NCI-H146 treated with DMSO at 0.1 percent for 48 hours (cell line): ENCODE data around the gene FSIP1.
A peak's percentile ranks its signal among the peaks of the same experiment; 100 is the strongest.

Experiments
- DNase-seq: peaks from one replicate; lab custom pipeline; 2025; ENCODE audit not compliant: unreplicated experiment; lab: John Stamatoyannopoulos, UW

FSIP1 gene

GRCh38 chr15:39721893-39722292 is 60.7 kb downstream of the FSIP1 start:
- no peak for DNase-seq

- no peak for DNase-seq
Measured at GRCh38 chr15:39720621-39721611, 61.7 kb downstream of the FSIP1 start.

- no peak for DNase-seq
Measured at GRCh38 chr15:39720081-39720480, 62.6 kb downstream of the FSIP1 start.

GRCh38 chr15:39719109-39719508 is 63.5 kb downstream of the FSIP1 start:
- no peak for DNase-seq

- no peak for DNase-seq
Measured at GRCh38 chr15:39717134-39717533, 65.5 kb downstream of the FSIP1 start.

DNA sequence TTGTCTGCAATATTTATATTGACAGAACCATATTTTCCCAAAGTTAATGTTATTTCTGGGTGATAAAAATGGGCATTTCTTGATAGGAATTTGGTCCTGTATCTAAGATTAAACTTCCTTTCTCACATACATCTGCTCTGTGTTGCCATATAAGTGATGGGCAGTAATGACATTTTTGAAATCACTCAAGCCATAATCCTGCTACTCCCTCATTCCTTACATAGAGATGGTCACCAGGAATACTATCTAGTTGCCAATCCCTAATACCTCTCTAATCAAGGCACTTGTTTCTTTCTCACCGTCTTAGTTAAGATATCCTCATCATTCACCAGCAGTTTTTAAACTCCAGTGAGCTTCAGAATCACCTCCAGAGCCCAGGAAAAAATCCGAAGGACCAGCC is 68.4 kb downstream of the FSIP1 start:
- no peak for DNase-seq

DNA sequence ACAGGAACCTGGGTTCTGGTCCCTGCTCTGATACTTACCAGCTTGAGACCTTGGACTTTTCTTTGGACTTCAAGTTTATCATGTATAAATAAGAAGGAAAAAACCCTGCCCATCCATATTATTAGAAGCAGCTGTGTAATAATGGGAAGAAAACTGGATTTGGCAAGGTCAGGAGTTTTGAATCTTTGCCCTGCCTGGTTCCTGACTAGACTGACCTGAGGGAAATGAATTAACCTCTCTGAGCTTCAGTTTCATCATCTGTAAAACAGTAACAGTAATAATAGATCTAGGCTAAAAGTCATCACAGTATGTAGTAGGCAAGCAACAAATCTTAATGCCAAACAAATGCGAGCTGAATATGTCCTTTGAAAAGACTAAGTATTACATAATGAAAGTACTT is 68.8 kb downstream of the FSIP1 start:
- DNase-seq, result no peak

GRCh38 chr15:39710681-39711080 is 72.0 kb downstream of the FSIP1 start:
- no peak for DNase-seq

DNA sequence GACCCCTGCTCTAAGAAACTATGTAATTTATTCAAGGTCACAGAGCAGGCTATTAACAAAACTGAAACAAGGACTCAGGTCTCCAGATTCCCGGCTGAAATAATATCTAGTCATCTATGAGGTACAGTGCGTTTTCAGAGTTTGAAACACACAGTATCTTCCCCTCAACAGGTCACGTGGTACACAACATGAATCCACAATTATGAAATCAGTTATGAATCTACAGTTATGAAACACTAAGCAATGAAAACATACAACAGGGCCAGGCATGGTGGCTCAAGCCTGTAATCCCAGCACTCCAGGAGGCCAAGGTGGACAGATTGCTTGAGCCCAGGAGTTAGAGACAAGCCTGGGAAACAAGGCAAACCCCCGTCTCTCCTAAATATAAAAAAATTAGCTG is 72.7 kb downstream of the FSIP1 start:
- no peak for DNase-seq

DNA sequence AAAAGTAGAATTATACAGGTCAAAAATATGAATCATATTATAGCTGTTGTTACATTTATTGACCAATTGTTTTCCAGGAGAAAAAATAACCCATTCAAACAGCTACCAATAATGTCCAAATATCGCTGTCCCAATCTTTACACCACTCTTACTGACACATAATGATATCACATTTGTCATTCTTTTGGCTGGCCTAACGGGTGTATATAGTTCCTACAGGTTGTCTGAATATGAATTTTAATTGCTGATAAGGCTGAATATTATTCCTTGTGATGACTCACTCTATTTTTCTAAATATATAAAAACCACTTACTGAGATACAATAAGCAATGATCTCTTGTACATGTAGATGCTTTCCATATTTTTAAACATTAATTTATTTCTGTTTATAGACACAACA is 76.4 kb downstream of the FSIP1 start:
- DNase-seq, result no peak

DNA sequence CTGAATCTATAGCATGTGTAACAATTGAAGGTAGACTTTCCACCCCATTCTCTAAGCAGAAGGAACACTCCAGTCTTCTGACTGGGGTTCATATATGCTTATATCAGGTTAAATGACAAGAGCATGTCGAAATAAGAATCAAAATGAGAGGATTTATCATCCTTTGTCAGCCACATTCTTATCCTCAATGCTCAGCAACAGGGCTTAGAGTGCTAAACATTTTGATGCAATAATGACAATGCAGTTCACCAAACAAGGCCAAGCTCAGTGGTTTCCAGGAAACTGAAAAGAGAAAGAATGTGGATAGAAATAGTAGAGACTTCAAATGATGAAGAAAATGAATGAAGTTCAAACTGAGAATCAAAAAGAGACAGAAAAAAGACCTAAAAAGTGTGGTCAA is 78.0 kb downstream of the FSIP1 start:
- DNase-seq, result no peak

DNA sequence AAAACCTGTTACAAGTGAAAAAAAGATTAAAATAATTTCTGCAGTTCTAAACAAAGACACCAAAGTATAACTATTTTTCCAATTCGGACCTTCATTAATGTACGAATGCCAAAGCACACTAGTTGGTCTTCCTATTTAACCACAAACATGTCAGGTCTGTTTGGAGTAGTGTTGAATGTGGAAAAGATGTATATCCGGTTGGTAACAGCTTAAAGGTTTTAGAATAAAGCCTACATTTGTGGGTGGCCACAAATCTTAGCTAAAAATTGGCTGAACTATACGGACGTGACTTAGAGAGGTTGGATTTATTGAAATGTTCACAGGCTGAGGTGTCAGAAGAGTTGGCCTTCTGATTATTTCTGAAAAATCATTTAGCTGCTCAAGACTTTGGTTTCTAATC is 78.4 kb downstream of the FSIP1 start:
- DNase-seq, result no peak

DNA sequence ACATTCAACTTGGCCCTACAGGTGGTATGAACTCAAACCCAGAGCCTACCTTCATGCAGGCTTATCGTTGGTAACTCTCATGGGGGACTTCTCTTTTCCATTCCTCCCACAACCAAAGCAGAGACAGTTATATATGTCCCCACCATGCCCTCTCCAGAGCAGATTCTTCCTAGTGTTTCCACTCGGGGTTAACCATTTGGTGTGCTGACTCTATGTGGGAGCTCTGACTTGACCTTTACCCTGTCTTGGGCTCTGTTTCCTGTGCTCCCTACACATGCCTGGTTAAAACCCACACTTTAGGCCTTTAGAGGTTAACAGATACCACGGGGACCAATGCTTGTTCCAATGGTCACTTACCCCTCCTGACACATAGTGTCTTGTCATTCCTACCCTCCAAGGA is 80.7 kb downstream of the FSIP1 start:
- DNase-seq, result no peak

DNA sequence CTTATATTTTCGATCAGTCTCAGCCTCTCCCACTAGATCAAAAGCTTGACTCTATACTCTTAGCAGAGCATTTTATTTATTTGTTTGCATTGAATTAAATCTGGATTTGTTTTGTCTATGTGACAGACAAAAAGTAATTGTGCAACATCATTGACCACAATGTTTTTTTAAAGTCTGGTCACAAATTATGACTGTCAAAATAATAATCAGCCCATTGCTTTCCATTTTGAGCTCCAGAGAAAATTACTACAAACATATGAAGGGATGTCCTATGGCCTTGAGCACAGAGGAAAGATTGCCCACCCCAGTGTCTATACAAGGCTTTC is 82.3 kb downstream of the FSIP1 start:
- DNase-seq, result no peak

GRCh38 chr15:39699516-39700374 is 82.9 kb downstream of the FSIP1 start:
- DNase-seq, result no peak

DNA sequence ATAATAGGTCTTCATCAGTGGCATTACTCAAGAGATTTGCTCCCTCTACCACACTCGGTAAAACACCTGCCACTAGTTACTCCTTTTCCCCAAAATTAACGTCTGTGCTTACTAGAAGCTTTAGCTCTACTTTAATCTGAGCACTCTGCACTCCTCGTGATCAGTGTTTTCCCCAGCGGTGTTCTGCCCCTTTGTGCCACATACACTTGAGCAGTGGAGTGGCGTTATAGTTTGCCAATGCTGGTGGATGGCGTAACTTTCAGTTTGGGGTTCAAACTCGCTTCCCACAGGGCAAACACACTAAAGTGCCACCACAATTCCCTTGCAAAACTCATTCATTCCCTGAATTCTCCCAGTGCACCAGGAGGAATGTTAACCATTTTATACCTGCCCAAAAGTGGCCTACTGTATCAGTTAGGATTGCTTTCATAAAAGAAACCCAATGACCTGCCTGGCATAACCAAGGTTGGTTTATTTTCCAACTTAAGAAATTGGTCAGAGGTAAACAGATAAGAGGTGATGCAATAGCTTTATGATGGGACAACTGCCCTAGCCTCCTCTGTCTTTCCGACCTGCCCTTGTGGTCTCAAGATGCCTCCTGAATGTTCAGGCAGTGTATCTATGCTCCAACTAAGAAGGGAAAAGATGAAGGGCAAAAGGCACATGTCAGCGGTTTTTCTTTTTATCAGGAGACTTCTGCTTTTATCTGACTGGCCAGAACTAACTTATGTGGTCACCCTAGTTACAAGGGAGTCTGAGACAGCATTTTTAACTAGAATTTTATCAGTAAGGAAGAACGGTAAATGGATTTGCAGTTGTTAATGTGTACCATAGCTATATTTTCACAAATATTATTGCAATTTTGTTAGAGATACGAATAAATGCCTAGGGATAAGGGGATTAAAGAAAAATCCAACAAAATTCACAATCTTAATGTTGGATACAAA is 83.9 kb downstream of the FSIP1 start:
- DNase-seq, result no peak

- DNase-seq, result no peak
Measured at GRCh38 chr15:39697509-39697908, 85.1 kb downstream of the FSIP1 start.

DNA sequence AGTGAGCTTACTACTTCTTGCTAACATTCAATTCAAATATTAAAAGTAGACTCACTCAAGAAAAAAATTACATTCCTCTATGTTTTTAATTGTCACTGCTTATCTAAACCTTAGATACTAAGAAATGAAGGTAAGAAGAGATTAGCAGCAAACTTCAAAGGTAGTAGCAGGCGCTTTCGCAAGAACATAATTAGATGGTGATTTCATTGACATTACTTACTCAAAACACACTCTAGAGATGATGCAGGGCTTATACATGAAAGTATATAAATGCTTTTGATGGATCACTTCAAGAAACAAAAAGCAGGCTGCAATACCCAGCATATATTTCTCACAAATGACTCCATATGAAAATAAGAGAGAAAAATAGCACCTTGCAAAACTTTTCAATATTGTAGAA is 86.8 kb downstream of the FSIP1 start:
- no peak for DNase-seq

DNA sequence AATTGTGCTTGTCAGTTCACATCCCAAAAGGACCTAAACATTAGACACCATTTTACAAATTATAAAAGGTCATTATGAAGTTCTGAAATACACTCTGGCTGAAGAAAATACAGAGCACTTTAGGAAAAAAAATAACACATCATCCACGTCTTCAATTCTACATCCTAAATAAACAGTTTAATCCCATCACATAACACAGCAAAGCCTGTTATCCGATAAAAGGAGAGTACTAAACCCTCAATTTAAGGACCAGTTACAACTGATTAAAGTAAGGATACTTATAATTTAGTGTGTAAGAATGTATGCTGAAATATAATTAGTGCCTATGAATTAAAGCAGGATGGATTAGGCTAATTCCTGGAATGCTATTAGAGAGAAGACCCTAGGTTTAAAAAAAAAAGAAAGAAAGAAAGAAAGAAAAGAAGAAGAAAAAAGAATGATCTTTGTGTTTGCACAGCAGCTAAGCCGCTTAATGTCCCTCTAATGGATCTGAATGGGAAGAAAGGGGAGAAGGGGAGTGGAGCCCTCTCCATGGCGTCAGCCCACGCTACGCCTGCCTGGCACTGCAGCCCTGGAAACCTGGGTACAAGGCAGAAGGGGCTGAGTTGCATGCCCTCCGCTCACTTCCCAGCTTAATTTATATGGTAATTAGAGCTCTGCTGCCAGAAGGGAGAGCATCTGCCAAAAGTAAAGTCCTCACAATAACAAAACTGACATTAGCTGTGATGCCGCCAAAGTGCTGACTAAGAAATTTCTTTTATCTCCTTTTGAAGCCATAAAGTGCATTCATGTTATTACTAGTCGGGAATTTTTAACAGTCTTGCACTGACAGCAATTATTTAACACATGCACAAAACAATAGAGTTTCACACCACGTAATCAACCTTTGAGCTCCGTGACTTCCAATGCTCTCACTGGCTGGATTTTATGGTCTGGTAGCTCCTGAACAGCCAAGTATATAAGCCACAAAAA is 90.0 kb downstream of the FSIP1 start:
- DNase-seq, result peak; percentile 17
